CD14-positive monocyte (primary cell): Measurements from ENCODE around the gene COL9A3. TPM values are rescaled to one million over a fixed set of nuclear protein-coding genes. Genes with fewer than 3 reads are reported as not detected.

Experiments
- DNase-seq, 3 donors: peaks; one replicate each; pipeline ENCODE4 v3.0.0-alpha.2; 2011 to 2022
- H2AFZ ChIP-seq: 2 replicates; pipeline ENCODE4 v1.6.0; 2012; ENCODE audit warnings: mild to moderate bottlenecking, low read depth, low read length, inconsistent platforms; ENCODE audit not compliant: insufficient read depth, poor library complexity, severe bottlenecking
- H3K27ac ChIP-seq, 2 donors: 1 replicate in 1 of 2; 2 replicates in 1 of 2; pipeline ENCODE4 v1.5.1; 2012 to 2013; ENCODE audit warnings: low read length in 2 of 2, control low read depth in 1 of 2, inconsistent platforms in 1 of 2, low read depth in 1 of 2, mild to moderate bottlenecking in 1 of 2
- H3K27me3 ChIP-seq, 2 donors: one replicate each; pipeline versions ENCODE4 v1.6.0 to v1.6.1; 2011 to 2013; ENCODE audit warnings: low read length in 2 of 2; ENCODE audit not compliant: control insufficient read depth in 2 of 2, insufficient read depth in 2 of 2
- H3K36me3 ChIP-seq, 2 donors: replicated peaks in 1 of 2; 1 replicate in 1 of 2; 2 replicates in 1 of 2; pipeline versions ENCODE4 v1.5.1 to v1.6.1; 2012 to 2013; ENCODE audit warnings: low read length in 2 of 2, control low read depth in 1 of 2, inconsistent platforms in 1 of 2, mild to moderate bottlenecking in 1 of 2; ENCODE audit not compliant: insufficient read depth in 2 of 2, control insufficient read depth in 1 of 2
- H3K4me1 ChIP-seq, 2 donors: 1 replicate in 1 of 2; 2 replicates in 1 of 2; pipeline versions ENCODE4 v1.5.1 to v1.6.1; 2012 to 2013; ENCODE audit warnings: low read length in 2 of 2, control low read depth in 1 of 2, inconsistent platforms in 1 of 2, mild to moderate bottlenecking in 1 of 2, moderate library complexity in 1 of 2; ENCODE audit not compliant: insufficient read depth in 2 of 2, control insufficient read depth in 1 of 2
- H3K4me2 ChIP-seq: replicated peaks from 2 replicates; pipeline ENCODE3; 2012; ENCODE audit warnings: low read length, moderate library complexity, mild to moderate bottlenecking; ENCODE audit not compliant: poor library complexity, severe bottlenecking; ENCODE audit errors: extremely low read depth
- H3K4me3 ChIP-seq, 3 experiments: fragments of 200-600 bp in 1 of 3; sonication (generic) in 1 of 3; replicated peaks in 1 of 3; 1 replicate in 2 of 3; 2 replicates in 1 of 3; pipeline ENCODE4 v1.5.1; 2011 to 2013; ENCODE audit warnings: low read length in 3 of 3, mild to moderate bottlenecking in 3 of 3, control low read depth in 2 of 3, low read depth in 2 of 3, inconsistent platforms in 1 of 3, moderate library complexity in 1 of 3
- H3K79me2 ChIP-seq: 2 replicates; pipeline ENCODE4 v1.6.0; 2012; ENCODE audit warnings: mild to moderate bottlenecking, control low read depth, inconsistent platforms, low read length, moderate library complexity; ENCODE audit not compliant: insufficient read depth
- H3K9ac ChIP-seq: 2 replicates; pipeline ENCODE4 v1.6.0; 2017; ENCODE audit warnings: low read length, mild to moderate bottlenecking; ENCODE audit not compliant: insufficient read depth, poor library complexity, severe bottlenecking
- H3K9me3 ChIP-seq, 2 donors: replicated peaks in 1 of 2; 1 replicate in 1 of 2; 2 replicates in 1 of 2; pipeline versions ENCODE4 v1.5.1 to v1.6.1; 2012 to 2013; ENCODE audit warnings: low read length in 2 of 2, control low read depth in 1 of 2; ENCODE audit not compliant: control insufficient read depth in 1 of 2, insufficient read depth in 1 of 2
- H4K20me1 ChIP-seq: 2 replicates; pipeline ENCODE4 v1.6.0; 2012; ENCODE audit warnings: mild to moderate bottlenecking, low read length, control low read depth, moderate library complexity; ENCODE audit not compliant: insufficient read depth
- H3K27ac Mint-ChIP-seq, 7 donors: one replicate each; pipeline ENCODE4 v1.8.0; 2020; ENCODE audit warnings: mild to moderate bottlenecking in 7 of 7, mixed read lengths in 7 of 7, moderate library complexity in 6 of 7, inconsistent platforms in 2 of 7
- H3K27me3 Mint-ChIP-seq, 3 donors: one replicate each; pipeline ENCODE4 v1.8.0; 2021 to 2022; ENCODE audit warnings: low read depth in 3 of 3, mild to moderate bottlenecking in 3 of 3, mixed read lengths in 3 of 3, moderate library complexity in 3 of 3, inconsistent platforms in 1 of 3
- H3K36me3 Mint-ChIP-seq, 2 donors: one replicate each; pipeline ENCODE4 v1.8.0; 2020; ENCODE audit warnings: mixed read lengths in 2 of 2, inconsistent platforms in 1 of 2, mild to moderate bottlenecking in 1 of 2
- H3K4me1 Mint-ChIP-seq: one replicate; pipeline ENCODE4 v1.8.0; 2020; ENCODE audit warnings: mild to moderate bottlenecking, mixed read lengths
- H3K4me3 Mint-ChIP-seq, 2 donors: one replicate each; pipeline ENCODE4 v1.8.0; 2020; ENCODE audit warnings: mild to moderate bottlenecking in 2 of 2, mixed read lengths in 2 of 2, moderate library complexity in 1 of 2
- H3K9me3 Mint-ChIP-seq, 7 donors: one replicate each; pipeline ENCODE4 v1.8.0; 2020 to 2022; ENCODE audit warnings: mixed read lengths in 7 of 7, mild to moderate bottlenecking in 6 of 7, moderate library complexity in 6 of 7, inconsistent platforms in 2 of 7
- WGBS: methylation state at CpG from one replicate; pipeline ENCODE4 v1.1.5; 2013; ENCODE audit warnings: missing lambda C conversion rate; ENCODE audit not compliant: insufficient coverage; 5-methylcytosine and 5-hydroxymethylcytosine counted together
- intact Hi-C, 2 donors: fragments of 100-400 bp; cut with micrococcal nuclease; formaldehyde crosslinking; loops; one replicate each; pipeline versions ENCODE4 v1.15.0 to v1.15.1; 2023
- polyA plus RNA-seq, 3 donors: library from polyadenylated mRNA; depleted of rRNA in 1 of 3; unstranded in 2 of 3; stranded (reverse) in 1 of 3; fragments of 300-500 nt in 2 of 3; fragments of >200 nt in 1 of 3; fragmentation: Illumina TruSeq in 2 of 3; gene quantifications; 1 replicate in 2 of 3; 2 replicates in 1 of 3; pipeline ENCODE4 v1.2.3, GENCODE V29; 2012 to 2021
- TF ChIP-seq, protein P1 (sequence below): fragments of 200-600 bp; IDR thresholded peaks from one replicate; pipeline ENCODE4 v1.8.0; 2022; ENCODE audit warnings: antibody characterized with exemption, mild to moderate bottlenecking

The COL9A3 gene
- polyA plus RNA-seq, 3 donors, result 1.8 to 4.4 (median 2.6) TPM

DNA sequence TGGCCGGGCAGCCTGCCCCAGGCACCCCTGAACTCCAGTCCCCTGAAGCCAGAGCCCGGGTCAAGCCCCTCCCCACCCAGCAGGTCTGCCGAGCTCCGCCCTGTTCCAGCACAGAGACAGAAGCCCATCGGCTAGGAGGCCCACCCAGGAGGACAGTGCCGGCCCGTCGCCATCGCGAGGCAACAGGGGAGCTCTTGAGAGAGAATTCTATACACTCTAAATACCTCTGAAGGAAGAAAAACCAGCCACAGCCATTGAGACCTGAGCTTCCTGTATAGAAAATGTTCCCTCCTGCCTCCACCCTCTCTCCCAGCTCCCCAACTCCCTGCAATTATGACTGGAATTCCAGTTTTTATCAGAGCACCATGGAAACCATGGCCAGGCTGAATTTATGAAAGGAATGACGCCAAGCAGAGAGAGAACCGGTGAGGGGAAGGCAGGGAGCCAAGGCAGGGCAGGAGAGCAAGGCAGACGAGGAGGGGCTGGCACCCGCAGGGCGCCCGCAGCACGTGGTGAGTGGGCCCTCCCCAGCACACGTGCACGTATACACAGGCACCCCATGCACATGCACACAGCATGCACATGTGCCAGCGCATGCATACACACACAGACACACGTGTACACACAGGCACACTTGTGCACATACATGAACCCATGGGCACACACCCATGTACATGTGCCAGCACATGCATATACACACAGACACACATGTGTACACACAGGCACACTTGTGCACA lies 48.1 kb upstream of the COL9A3 start:
- Mint-ChIP-seq H3K9me3 (peaks cover 0 to 3% (median 0%) of the 10 kb centered on the region in 7 donors), H3K4me1 (peaks cover 21% of the 10 kb centered on the region), H3K27me3 (peaks cover 1 to 18% (median 12%) of the 10 kb centered on the region in 3 donors), H3K36me3 (no peaks in the 10 kb centered on the region), H3K27ac (peak overlapping the region in 1 of 7 donors; percentile 68), H3K4me3 (no peak overlapping the region)
- no peak overlapping the region for H3K9ac ChIP-seq
- H3K9me3 ChIP-seq, result no peaks in the 10 kb centered on the region
- H3K27ac ChIP-seq, result no peak overlapping the region
- WGBS, result 86% methylated on average over 21 of the region's 21 CpGs
- H3K79me2 ChIP-seq, result no peaks in the 10 kb centered on the region
- no peak overlapping the region for H3K4me2 ChIP-seq
- H4K20me1 ChIP-seq, result no peaks in the 10 kb centered on the region
- H3K4me3 ChIP-seq, result no peak overlapping the region
- H3K27me3 ChIP-seq, result no peaks in the 10 kb centered on the region
- no peak for DNase-seq
- H2AFZ ChIP-seq, result no peak overlapping the region
- intact Hi-C loops, result no loop called here
- TF ChIP-seq, protein P1, sequence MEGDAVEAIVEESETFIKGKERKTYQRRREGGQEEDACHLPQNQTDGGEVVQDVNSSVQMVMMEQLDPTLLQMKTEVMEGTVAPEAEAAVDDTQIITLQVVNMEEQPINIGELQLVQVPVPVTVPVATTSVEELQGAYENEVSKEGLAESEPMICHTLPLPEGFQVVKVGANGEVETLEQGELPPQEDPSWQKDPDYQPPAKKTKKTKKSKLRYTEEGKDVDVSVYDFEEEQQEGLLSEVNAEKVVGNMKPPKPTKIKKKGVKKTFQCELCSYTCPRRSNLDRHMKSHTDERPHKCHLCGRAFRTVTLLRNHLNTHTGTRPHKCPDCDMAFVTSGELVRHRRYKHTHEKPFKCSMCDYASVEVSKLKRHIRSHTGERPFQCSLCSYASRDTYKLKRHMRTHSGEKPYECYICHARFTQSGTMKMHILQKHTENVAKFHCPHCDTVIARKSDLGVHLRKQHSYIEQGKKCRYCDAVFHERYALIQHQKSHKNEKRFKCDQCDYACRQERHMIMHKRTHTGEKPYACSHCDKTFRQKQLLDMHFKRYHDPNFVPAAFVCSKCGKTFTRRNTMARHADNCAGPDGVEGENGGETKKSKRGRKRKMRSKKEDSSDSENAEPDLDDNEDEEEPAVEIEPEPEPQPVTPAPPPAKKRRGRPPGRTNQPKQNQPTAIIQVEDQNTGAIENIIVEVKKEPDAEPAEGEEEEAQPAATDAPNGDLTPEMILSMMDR, result no peak
- no peaks in the 10 kb centered on the region for H3K36me3 ChIP-seq
- H3K4me1 ChIP-seq, result peaks cover 15 to 19% of the 10 kb centered on the region in 2 donors

DNA sequence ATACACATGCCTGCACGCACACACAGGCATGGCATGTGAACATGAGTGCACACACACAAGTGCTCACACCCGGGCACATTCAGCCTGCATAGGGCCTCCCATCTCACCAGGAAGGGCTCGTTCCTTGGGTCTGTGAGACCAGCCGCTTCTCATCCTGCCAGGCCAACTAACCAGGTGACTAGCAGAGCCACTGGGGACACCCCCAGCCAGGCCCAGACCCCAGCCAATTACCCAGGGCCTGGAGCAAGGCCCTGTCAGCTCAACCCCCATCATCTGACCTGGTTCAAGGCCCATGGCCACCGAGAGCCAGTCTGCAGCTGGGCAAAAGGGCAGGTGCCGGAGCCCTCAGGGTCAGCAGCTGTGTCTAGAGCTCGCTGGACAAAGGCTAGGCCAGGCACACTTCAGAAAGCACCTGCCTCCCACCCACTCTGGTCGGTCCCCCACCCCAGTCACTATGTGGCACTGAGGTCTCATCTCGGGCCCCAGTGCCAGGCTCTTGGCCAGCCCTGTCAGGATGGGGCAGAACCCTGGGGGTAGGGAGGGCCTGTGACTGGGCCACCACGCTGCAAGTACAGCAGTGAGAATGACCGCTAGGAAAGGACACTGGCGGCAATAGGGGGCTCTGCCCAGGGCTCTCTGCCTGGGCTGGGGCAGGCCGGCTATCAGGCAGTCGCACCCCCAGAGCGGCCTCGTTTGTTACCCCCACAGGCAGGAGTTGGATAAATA lies 47.3 kb upstream of the COL9A3 start:
- intact Hi-C loops, result no loop called here
- no peak overlapping the region for H2AFZ ChIP-seq
- Mint-ChIP-seq H3K27me3 (peaks cover 3 to 16% (median 10%) of the 10 kb centered on the region in 3 donors), H3K9me3 (no peaks in the 10 kb centered on the region), H3K36me3 (no peaks in the 10 kb centered on the region), H3K27ac (peak overlapping the region in 2 of 7 donors; percentile 55 to 68), H3K4me1 (peaks cover 27% of the 10 kb centered on the region), H3K4me3 (no peak overlapping the region)
- H4K20me1 ChIP-seq, result no peaks in the 10 kb centered on the region
- TF ChIP-seq, protein P1, result no peak
- H3K9ac ChIP-seq, result no peak overlapping the region
- peaks cover 19 to 25% of the 10 kb centered on the region in 2 donors for H3K4me1 ChIP-seq
- no peak overlapping the region for H3K4me3 ChIP-seq
- H3K27me3 ChIP-seq, result no peaks in the 10 kb centered on the region
- 93% methylated on average over 7 of the region's 16 CpGs for WGBS
- no peak overlapping the region for H3K27ac ChIP-seq
- no peaks in the 10 kb centered on the region for H3K79me2 ChIP-seq
- no peak overlapping the region for H3K4me2 ChIP-seq
- no peaks in the 10 kb centered on the region for H3K9me3 ChIP-seq
- no peak for DNase-seq
- no peaks in the 10 kb centered on the region for H3K36me3 ChIP-seq
